Chondrocyte (in vitro differentiated cells): ENCODE measurements around the gene OSBPL3. TPM values are rescaled to one million over a fixed set of nuclear protein-coding genes. Genes with fewer than 3 reads are reported as not detected.

Source experiments
- DNase-seq: peaks from one replicate; pipeline ENCODE4 v3.0.0; 2021; ENCODE audit warnings: mixed read lengths, low spot score
- H3K27ac Mint-ChIP-seq: one replicate; pipeline ENCODE4 v1.8.0; 2021; ENCODE audit warnings: mild to moderate bottlenecking, moderate library complexity, mixed read lengths; ENCODE audit not compliant: unreplicated experiment
- H3K27me3 Mint-ChIP-seq: 2 replicates; pipeline ENCODE4 v1.8.0; 2021; ENCODE audit warnings: low read depth, mixed read lengths
- H3K36me3 Mint-ChIP-seq: 2 replicates; pipeline ENCODE4 v1.8.0; 2021; ENCODE audit warnings: low read depth, mixed read lengths
- H3K4me1 Mint-ChIP-seq: 2 replicates; pipeline ENCODE4 v1.8.0; 2021; ENCODE audit warnings: low read depth, mild to moderate bottlenecking, mixed read lengths
- H3K4me3 Mint-ChIP-seq: one replicate; pipeline ENCODE4 v1.8.0; 2021; ENCODE audit warnings: mild to moderate bottlenecking, moderate library complexity, mixed read lengths; ENCODE audit not compliant: unreplicated experiment
- H3K9me3 Mint-ChIP-seq: 2 replicates; pipeline ENCODE4 v1.8.0; 2021; ENCODE audit warnings: low read depth, mixed read lengths
- CTCF ChIP-seq: fragments of 200-600 bp; sonication (generic); IDR thresholded peaks from 2 replicates; pipeline ENCODE4 v1.5.0; 2021; ENCODE audit warnings: antibody characterized with exemption, mild to moderate bottlenecking, moderate library complexity
- total RNA-seq: library from RNA; stranded (reverse); gene quantifications from 3 replicates; pipeline ENCODE4 v1.2.1, GENCODE V29; 2021

The OSBPL3 gene
- total RNA-seq, 1 donor from 2014 or later, result 5.7 TPM

GRCh38 chr7:24921362-24921679 lies 58.7 kb downstream of the OSBPL3 start:
- TF ChIP-seq CTCF, result no peak
- Mint-ChIP-seq H3K4me3 (no peak overlapping the region), H3K9me3 (peaks cover 3% of the 10 kb centered on the region), H3K36me3 (no peaks in the 10 kb centered on the region), H3K4me1 (peaks cover 17% of the 10 kb centered on the region), H3K27ac (no peak overlapping the region), H3K27me3 (no peaks in the 10 kb centered on the region)
- DNase-seq, result no peak

- H3K4me1 Mint-ChIP-seq, result peaks cover 17% of the 10 kb centered on the region
- no peaks in the 10 kb centered on the region for H3K27me3 Mint-ChIP-seq
- no peak for DNase-seq
- no peaks in the 10 kb centered on the region for H3K36me3 Mint-ChIP-seq
- peaks cover 3% of the 10 kb centered on the region for H3K9me3 Mint-ChIP-seq
- H3K27ac Mint-ChIP-seq, result no peak overlapping the region
- TF ChIP-seq CTCF, result no peak
- H3K4me3 Mint-ChIP-seq, result no peak overlapping the region
These were observed 59.3 kb downstream of the OSBPL3 start for GRCh38 chr7:24920451-24921361.

- peaks cover 16% of the 10 kb centered on the region for H3K4me1 Mint-ChIP-seq
- H3K4me3 Mint-ChIP-seq, result no peak overlapping the region
- H3K27ac Mint-ChIP-seq, result no peak overlapping the region
- H3K27me3 Mint-ChIP-seq, result no peaks in the 10 kb centered on the region
- DNase-seq, result no peak
- TF ChIP-seq CTCF, result no peak
- no peaks in the 10 kb centered on the region for H3K36me3 Mint-ChIP-seq
- peaks cover 3% of the 10 kb centered on the region for H3K9me3 Mint-ChIP-seq
These were observed 62.3 kb downstream of the OSBPL3 start for GRCh38 chr7:24917510-24918239.

- DNase-seq, result no peak
- Mint-ChIP-seq H3K9me3 (peaks cover 3% of the 10 kb centered on the region), H3K27me3 (no peaks in the 10 kb centered on the region), H3K4me1 (peaks cover 6% of the 10 kb centered on the region), H3K27ac (no peak overlapping the region), H3K36me3 (no peaks in the 10 kb centered on the region), H3K4me3 (no peak overlapping the region)
- TF ChIP-seq CTCF, result no peak
These were observed 63.4 kb downstream of the OSBPL3 start for GRCh38 chr7:24916463-24917040.

GRCh38 chr7:24914465-24914859 lies 65.5 kb downstream of the OSBPL3 start:
- no peak overlapping the region for H3K27ac Mint-ChIP-seq
- no peak for DNase-seq
- peaks cover 2% of the 10 kb centered on the region for H3K9me3 Mint-ChIP-seq
- H3K36me3 Mint-ChIP-seq, result no peaks in the 10 kb centered on the region
- H3K4me3 Mint-ChIP-seq, result no peak overlapping the region
- no peak for TF ChIP-seq CTCF
- H3K27me3 Mint-ChIP-seq, result no peaks in the 10 kb centered on the region
- peaks cover 6% of the 10 kb centered on the region for H3K4me1 Mint-ChIP-seq
